Ecto neural progenitor cell (in vitro differentiated cells): Measurements from ENCODE around the gene EMC8.

Source experiments
- DNase-seq: peaks from one replicate; pipeline ENCODE4 v3.0.0-alpha.2; 2018; ENCODE audit warnings: low spot score

Gene EMC8

DNA sequence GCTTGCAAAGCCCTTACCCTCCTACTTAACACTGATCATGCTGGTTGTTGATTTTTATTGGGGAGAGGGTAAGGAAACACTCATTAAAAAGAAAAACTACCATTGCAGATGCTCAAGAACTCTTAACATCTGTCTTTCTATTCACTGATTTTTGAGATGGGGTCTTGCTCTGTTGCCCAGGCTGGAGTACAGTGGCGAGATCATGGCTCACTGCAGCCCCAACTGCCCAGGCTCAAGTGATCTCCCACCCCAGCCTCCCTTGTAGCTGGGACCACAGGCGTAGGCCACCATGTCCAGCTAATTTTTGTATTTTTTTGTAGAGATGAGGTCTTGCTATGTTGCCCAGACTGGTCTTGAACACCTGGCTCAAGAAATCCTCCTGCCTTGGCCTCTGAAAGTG lies 14.5 kb downstream of the EMC8 start:
- DNase-seq, result no peak

DNA sequence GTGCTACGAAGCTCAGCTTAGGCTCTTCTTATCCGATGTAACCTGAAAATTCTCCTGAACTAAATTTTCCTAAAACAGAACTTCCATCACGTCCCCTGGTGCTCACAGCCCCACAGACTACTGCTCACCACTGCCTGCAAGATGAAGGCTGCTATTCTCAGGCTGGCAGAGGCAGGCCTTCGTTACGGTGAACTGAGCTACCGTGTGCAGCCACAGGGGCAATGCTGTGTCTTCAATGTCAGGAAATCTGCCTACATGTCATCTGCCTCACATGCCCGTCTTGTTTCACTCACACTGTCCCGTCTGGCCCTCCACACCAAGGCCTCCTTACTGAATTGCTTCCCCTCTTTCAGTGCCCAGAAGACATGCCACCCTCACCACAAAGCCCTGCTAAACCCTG lies 15.9 kb downstream of the EMC8 start:
- DNase-seq, result no peak

DNA sequence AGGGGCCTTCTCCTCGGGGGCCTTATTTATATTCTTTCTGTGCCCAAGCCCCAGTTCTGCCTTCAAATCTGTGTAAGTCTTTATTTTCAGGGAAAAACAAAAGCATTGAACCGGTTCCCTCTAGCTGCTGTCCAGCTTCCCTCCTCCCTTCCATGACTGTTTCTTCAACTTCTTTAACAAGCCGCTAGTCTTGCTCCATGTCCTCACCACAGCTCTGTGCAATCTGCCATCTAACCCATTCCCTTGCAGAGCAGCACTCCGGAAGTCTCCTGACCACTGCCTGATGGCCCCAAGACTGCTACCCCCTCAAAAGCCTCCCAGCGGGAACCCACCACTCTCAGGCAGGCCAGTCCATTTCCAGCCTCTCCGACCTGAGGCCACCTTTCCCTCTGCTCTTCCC lies 16.9 kb downstream of the EMC8 start:
- DNase-seq, result no peak

DNA sequence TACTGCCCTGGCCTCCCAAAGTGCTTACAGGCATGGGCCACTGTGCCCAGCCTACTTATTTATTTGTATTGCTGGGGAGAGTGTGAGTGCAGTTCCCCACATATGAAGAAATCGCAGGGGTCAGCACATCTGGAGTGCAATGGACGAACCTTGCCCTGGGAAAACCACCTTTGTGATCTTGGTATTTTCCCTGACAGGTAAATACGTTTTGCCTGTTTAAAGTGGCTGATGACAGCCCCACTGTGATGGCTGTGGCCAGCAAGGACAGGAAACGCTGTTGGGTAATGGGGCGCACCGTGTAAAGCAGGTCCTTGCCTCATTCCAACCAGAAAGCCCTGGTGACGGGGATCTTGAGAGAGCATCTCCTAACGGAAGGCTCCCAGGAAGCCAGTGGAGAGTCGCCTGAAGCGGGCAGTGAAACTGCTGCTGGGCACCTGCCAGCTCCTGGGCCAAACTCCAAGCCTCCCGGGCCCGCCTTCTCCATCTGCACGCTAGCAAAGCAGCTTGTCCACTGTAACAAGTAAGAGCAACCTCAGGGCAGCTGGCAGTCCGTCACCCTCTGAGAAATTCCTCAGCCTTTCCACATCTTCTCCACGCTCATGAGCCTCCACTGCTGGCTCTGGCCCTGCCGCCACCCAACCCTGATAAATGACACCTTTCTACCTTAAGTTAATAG lies 17.5 kb downstream of the EMC8 start:
- no peak for DNase-seq

DNA sequence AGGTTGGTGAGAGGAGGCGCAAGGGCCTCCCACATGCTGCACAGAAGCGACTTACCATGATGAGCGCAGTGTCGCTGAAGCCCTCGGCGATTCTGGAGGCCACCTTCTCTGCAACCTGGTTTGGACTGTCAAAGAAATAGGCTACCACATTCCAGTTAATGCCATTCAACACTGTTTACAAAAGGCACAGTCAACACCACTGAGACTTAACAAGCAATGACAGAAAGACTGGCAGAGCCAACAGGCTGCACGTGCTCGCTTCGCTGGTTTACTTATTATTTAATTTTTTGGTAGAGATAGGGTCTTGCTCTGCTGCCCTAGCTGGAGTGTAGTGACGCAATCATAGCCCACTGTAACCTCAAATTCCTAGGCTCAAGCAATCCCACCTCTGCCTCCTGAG lies 18.2 kb downstream of the EMC8 start:
- DNase-seq, result no peak

DNA sequence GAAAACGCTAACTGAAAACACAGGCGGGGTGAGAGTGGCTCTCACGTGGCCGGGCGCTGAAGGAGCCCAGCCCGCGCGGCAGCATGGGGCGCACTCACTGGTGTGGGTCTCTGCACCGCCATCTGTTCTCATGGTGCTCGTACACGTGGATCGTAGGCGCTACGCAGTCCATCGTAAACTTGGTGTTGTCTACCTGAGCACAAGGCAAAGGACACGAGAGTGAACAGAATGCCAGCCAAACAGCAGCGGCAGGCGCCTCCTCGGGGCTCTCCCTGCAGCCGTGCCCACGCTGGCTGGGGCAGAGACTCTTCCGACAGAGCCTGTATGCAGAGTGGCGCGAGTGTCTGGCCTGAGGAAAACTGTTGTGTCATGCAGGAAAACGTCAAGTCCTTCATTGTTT lies 19.1 kb downstream of the EMC8 start:
- DNase-seq, result no peak

DNA sequence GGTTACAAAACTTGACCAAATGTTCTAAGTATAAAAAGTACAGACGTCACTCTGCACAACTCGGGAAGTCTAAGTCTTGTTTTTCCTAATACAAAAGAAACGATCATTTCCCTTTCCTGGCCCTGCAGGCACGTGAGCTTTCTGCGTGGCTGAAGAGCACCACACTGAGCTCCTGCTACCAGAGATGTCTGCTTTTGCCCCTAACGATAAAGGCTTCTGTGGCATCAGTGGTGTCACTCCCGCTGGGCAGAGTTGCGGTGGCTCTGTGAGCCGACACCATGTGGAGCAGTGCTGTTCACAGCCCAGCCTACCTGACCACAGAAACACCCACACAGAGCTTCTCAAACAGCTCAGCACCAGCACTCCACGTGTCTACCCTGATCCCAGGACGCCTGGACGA lies 20.5 kb downstream of the EMC8 start:
- DNase-seq, result no peak

DNA sequence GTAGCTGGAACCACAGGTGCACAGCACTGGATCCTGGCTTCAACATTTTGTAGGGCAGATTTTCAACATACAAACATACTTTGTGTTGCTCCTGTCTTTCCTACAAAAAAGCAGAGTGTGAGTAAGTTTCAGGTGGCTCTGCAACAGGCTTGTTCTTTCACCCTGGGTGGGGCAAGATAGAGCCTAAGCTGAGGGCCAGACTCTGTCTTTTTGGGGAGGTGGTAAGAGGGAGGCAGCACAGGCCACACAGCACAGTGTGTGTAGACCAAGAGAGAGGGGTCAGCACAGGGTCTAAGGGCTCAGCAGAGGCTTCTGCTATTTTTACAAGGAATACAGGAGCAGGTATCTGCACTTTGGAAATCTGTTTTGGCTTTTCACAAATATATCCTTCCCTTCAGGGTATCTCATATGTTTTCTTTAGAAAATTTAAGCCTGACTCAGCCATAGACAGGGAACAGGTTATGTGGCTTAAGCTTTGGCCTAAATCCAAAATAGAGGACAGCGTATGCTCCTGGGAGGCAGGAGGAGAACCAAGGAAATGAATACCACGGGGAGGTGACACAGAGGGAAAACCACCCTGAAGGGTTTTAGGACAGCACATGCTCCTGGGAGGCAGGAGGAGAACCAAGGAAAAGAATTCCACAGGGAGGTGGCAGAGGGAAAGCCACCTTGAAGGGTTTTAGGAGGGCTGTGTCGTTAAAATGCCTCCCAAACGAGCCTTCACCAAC lies 21.6 kb downstream of the EMC8 start:
- DNase-seq, result no peak

DNA sequence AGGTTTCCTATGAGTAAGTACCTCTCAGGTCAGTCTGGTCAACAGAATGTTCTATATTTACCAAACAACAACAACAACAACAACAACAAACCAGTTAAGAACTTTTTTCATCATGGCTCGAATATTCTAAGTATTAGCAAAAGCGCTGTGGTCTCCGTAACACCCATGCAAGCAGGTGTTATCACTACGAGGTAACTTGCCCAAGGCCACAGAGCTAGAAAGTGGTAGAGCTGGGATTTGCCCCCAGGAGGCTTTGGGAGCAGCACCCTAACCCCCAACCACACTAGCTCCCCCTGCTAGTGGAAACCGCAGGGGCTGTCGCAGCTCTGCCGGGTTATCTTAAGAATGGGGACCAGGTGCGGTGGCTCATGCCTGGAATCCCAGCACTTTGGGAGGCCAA lies 24.5 kb downstream of the EMC8 start:
- DNase-seq, result no peak

DNA sequence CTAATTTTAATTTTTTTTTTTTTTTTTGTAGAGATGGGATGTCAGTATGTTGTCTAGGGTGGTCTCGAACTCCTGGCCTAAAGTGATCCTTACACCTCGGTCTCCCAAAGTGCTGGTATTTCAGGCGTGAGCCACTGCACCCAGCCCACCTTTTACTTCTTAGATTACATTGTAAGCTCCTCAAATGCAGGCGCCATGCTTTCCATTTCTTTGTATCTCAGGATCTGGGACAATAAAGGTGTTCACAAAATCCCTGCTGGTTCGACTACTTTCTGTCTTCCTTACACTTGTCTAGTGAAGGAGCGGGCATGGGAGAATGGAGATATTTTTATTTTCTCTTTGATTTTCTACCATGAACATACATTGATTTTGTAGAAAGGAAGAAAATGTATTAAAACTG lies 25.2 kb downstream of the EMC8 start:
- DNase-seq, result no peak

DNA sequence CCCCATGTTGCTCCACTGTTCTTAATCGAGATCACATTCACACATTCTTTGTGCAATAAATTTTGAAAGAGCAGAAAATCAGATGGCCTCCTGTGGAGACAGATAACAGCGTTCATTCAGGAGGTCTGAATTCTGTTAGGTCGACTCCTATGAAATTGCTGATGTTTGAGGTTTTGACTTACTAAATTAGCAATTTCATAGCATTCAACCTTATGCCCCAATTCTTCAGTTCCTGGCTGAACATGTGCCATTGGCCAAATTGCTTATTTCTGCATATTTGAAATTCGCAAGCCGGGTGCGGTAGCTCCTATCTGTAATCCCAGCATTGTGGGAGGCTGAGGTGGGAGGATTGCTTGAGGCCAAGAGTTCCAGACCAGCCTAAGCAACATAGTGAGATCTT lies 26.3 kb downstream of the EMC8 start:
- no peak for DNase-seq

DNA sequence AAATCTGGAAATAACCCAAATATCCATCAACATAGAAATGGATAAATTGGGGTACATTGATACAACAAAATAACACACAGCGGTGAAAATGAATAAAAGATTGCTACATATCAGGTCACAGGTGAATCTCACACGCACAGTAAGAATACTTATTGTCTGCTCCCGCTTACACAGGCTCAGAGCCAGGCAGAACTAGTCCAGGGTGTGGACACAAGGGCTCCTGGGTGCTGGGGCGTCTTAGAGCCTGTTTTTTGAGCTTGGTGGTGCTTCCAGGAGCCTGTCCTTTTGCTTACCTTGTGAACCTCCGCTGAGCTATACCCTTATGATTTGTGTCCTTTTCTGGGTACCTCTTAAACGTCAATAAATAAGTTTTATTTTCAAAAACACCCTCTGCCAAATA lies 28.6 kb downstream of the EMC8 start:
- DNase-seq, result no peak

DNA sequence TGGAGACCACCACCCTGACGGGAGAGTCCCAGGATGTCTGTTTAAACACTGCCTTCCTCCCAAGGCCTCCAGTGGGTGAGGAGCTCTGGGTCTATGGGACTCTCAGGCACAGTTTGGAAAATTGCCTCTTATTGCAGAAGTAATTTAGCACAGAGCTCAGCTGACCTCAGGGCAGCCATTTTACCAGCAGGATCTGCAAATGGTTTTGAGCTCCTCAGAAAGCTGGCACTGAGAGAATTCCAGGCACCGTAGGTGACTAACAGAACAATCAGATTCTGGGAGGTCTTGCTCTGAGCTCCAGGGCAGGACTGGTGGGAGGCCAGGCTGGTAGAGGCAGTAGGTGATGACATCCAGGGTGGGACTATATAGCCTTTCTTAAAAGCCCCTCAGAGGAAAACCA lies 31.1 kb downstream of the EMC8 start:
- no peak for DNase-seq

DNA sequence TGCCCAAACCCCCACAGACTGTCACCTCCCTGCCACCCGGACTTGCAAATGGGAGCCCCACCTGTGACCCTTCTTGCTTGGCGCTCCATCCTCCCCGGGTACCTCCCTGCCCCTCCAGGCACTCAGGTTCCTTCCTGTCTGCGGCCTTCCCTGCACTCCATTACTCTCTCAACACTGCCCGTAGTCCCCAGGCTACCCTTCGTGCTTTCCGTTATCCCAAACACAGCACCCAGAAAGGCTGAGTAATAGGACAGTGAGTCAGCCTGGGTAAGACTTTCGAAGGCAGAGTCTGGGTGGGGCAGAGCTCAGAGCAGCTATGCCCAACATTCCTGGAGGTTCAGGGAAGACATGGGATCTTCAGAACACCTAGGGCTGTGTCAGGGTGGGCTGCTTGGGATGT lies 31.8 kb downstream of the EMC8 start:
- no peak for DNase-seq

DNA sequence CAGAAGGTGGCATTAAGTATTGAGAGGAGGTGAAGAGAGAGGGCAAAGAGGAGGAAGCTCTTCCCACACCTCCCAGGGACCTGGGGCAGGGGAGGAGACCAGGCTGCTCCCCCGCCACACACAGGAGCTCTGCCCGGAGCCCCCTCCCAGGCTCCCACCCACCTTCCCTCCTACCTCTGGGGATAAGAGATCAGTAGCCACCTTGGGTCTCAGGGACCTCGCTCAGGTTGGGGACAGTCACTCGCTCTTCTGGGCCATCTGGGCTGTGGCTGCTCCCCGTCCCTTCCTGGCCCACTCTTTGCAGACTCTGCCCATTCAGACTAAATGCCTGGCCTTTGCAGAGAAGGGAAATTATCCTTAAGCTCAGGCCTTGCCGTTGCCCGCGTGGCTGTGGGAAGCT lies 33.6 kb downstream of the EMC8 start:
- DNase-seq, result no peak

DNA sequence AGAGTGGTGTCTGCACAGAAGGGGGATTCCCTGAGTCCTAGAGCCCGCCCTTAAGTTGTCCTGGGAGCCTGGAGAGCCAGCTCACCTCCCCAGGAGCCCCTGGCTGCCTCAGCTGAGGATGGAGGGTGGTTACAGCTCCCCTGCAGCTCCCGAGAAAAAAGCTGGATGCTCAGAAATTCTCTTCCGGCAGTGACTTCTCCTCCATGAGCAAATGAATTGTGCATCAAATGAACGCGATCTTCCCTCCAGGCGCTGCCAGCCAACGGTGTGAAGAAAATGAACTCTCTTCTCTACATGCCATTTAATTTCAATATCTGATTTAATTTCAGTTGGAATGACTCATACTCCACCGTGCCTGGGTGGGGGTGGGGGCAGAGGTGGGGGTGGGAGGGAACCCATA lies 34.1 kb downstream of the EMC8 start:
- no peak for DNase-seq

DNA sequence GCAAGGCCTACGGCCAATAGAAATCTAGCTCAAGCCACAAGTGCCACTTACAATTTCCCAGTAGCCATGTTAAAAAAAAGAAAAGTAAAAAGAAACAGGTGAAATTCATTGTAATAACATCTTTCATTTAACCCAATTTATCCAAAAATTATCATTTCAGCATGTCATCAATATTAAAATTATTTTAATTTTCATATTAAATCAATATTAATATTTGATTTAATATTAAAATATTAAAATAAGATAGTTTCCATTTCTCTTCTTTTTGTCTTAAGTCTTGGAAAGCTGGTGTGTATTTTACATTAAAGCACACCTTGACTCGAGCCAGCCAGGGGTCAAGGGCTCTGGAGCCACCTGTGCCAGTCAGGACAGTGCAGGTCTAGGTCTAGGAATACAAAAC lies 35.7 kb downstream of the EMC8 start:
- DNase-seq, result no peak

DNA sequence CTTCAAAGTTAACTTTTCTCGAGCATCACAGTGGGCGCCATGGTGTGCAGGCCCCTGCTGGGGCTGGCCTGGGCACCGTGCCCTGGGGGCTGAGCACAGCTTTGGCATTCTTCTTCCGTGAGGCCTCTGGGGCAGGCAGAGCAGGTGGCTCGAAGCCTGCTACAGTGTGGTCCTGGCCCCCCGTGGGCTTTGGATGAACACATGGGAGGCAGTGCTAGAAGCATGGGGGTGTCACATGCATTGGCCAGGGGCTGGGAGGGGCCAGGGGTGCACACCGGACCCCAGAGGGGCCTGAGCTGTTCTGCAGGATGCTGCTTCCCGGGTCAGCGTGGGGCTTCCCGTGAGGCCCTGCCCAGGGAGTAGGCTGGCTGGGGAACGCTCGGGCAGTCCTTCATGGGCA lies 36.4 kb downstream of the EMC8 start:
- no peak for DNase-seq

DNA sequence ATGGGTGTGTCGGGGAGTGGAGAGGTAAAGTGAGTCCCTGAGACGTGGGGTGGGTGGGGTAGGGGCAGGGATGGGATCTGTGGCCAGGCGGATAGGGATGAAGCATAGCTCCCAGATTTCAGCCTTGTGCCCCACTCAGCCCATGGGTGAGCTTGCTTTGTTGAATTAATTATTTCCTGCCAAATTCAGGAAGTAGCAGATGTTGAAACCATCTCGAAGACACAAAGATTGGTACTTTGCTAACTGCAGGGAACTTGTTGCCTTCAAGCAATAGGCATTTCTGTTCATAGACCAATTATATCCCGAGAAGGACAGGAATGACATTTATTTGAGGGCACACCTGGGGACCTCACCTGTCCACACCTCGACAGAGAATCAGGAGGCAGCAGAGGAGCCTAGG lies 37.5 kb downstream of the EMC8 start:
- DNase-seq, result no peak

DNA sequence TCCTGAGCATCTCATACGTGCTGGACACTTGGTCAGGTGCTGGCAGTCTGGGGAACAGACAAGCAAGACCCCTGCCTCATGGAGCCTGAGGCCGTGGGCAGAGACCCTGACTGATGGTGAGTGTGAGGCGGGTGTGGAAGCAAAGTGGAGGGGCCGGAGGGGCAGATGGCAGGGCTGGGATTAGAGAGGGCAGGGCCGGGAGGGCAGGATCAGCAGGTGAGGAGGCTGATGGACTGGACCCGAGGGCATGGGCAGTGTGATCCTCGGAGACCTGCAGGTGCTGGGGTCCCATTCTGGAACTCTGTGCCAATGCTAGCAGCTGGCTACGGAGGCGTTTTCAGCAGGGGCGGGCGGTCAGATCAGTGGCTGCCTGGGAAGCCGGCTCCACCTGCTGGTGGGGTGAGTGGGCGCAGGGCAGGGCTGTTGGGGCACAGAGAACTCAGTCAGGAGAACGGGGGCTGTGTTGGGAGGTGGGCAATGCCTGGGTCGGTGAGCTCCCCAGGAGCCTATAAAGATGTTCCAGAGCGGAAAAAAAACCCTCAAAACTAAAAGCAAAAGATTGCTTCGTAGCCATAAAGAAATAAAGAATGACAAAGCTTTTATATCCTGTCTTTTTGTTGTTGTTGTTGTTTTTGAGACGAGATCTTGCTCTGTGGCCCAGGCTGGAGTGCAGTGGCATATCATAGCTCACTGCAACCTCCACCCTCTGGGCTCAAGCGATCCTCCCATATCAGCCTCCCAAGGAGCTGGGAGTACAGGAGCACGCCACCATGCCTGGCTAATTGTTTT lies 39.5 kb downstream of the EMC8 start:
- no peak for DNase-seq

DNA sequence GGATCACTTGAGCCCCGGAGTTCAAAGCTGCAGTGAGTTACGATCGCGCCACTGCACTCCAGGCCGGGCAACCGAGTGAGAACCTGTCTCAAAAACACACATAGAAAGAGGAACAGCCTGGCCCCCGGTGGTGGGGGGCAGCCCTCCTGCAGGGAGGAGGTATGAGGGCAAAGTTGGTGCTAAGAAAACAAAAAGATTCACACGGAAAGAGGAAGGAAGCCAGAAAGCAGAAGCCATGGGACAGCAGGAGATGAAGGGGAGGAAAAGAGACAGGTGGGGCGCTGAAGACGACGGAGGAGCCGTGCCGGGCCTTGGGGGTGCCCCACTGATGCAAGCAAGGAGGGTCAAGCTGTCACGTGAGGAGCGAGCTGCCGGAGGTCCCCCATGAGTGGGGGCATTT lies 40.2 kb downstream of the EMC8 start:
- no peak for DNase-seq

DNA sequence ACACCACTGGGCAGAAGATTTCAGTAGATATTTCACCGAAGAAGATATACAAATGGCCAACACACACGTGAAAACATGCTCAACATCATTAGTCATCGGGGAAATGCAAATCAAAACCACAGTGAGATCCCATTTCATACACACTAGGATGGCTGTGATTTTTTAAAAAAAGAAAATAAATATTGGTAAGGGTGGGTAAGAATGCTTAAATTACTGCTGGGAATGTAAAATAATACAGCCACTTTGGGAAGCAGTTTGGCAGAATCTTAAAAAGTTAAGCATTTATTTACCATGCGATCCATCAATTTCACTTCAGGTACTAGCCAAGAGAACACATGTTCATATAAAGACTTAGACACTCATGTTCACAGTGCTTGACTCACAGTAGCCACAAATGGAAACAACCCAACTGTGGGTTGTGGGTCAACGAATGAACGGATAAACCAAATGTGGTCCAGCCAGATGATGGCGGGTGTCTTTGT lies 42.0 kb downstream of the EMC8 start:
- no peak for DNase-seq
